Activated naive CD8-positive, alpha-beta T cell treated with anti-CD3 and anti-CD28 coated beads for 36 hours (primary cell): Measurements from ENCODE around the gene GOLT1A. TPM values are rescaled to one million over a fixed set of nuclear protein-coding genes. Genes with fewer than 3 reads are reported as not detected.

Experiments used
- DNase-seq: peaks from one replicate; pipeline ENCODE4 v3.0.0; 2021
- H3K27ac Mint-ChIP-seq: one replicate; pipeline ENCODE4 v1.8.0; 2022; ENCODE audit warnings: mild to moderate bottlenecking, moderate library complexity, mixed read lengths
- H3K27me3 Mint-ChIP-seq: one replicate; pipeline ENCODE4 v1.8.0; 2022; ENCODE audit warnings: mild to moderate bottlenecking, mixed read lengths
- H3K36me3 Mint-ChIP-seq: one replicate; pipeline ENCODE4 v1.8.0; 2021; ENCODE audit warnings: mild to moderate bottlenecking, mixed read lengths
- H3K4me1 Mint-ChIP-seq: one replicate; pipeline ENCODE4 v1.8.0; 2021; ENCODE audit warnings: mixed read lengths
- H3K4me3 Mint-ChIP-seq: one replicate; pipeline ENCODE4 v1.8.0; 2022; ENCODE audit warnings: mild to moderate bottlenecking, moderate library complexity, mixed read lengths
- H3K9me3 Mint-ChIP-seq: one replicate; pipeline ENCODE4 v1.8.0; 2022; ENCODE audit warnings: mixed read lengths
- total RNA-seq, 2 experiments: library from RNA; stranded (reverse); gene quantifications; one replicate each; pipeline ENCODE4 v1.2.3, GENCODE V29; 2021

Gene GOLT1A
- total RNA-seq, 2 experiments from 2014 or later = 0.33 TPM; not detected in 1

- Mint-ChIP-seq H3K4me3 (no peak overlapping the region), H3K36me3 (no peaks in the 10 kb centered on the region), H3K27me3 (peaks cover 19% of the 10 kb centered on the region), H3K4me1 (peaks cover 10% of the 10 kb centered on the region), H3K9me3 (no peaks in the 10 kb centered on the region), H3K27ac (no peak overlapping the region)
- no peak for DNase-seq
These were observed 19.0 kb downstream of the GOLT1A start for GRCh38 chr1:204194771-204195170.

DNA sequence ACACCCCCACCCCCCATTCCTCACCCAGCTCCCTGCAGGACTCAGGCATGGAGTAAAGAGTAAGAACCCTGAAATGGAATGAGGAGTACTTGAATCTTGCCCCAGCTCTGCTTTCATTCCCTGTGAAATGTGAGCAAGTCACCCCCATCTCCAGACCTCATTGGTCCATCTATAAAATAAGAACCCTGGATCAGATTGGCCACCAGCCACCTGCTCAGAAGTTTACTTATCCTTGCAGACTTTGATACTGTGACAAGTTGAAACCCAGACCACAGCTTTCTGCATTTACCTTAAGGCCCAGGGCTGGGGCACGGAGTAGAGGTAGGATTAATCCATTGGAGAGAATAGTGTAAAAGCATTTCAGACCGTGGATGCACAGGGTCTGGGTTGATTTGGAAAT is 19.7 kb downstream of the GOLT1A start:
- Mint-ChIP-seq H3K9me3 (no peaks in the 10 kb centered on the region), H3K27ac (no peak overlapping the region), H3K4me1 (peaks cover 16% of the 10 kb centered on the region), H3K36me3 (no peaks in the 10 kb centered on the region), H3K4me3 (no peak overlapping the region), H3K27me3 (peaks cover 26% of the 10 kb centered on the region)
- DNase-seq = no peak

DNA sequence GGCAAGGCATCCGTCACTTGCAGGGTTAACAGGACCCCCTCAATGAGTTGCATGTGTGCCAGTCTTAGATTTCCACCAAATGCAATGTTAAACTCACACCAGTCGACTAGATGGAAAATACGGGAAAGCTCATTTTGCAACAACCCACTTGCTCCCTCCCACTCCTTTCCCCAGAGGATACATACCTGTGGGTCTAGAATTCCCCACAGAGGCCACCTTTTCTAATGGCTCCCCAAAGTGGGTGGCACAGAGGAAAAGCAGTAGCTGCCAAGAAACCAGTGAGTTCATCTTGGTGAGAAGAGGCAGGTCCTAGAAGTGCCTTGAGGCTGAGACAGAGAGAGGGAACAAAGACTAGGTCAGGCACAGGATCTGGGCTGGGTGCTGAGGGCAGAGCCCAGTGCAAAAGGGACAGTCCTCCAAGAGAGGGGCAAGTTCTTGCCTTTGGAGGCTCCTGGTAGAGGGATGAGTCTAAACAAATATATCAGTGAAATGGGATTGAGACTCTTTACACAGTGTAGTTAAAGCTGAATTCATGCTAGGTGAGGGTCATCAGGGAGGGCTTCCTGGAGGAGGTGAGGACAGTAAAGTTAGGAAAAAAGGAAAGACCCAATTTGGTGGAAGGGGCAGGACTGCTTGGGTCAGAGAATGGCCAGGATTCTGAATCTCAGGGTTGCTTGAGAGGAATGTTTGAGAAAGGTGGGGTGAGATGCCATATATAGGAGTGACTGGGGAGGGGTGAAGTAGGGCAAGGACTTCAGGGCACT is 21.0 kb downstream of the GOLT1A start:
- peaks cover 21% of the 10 kb centered on the region for H3K4me1 Mint-ChIP-seq
- no peak for DNase-seq
- H3K27ac Mint-ChIP-seq = no peak overlapping the region
- no peak overlapping the region for H3K4me3 Mint-ChIP-seq
- H3K36me3 Mint-ChIP-seq = no peaks in the 10 kb centered on the region
- peaks cover 38% of the 10 kb centered on the region for H3K27me3 Mint-ChIP-seq
- H3K9me3 Mint-ChIP-seq = no peaks in the 10 kb centered on the region

GRCh38 chr1:204192046-204192445 is 21.7 kb downstream of the GOLT1A start:
- no peaks in the 10 kb centered on the region for H3K36me3 Mint-ChIP-seq
- H3K4me1 Mint-ChIP-seq = peaks cover 21% of the 10 kb centered on the region
- peaks cover 45% of the 10 kb centered on the region for H3K27me3 Mint-ChIP-seq
- no peak for DNase-seq
- no peak overlapping the region for H3K4me3 Mint-ChIP-seq
- no peaks in the 10 kb centered on the region for H3K9me3 Mint-ChIP-seq
- no peak overlapping the region for H3K27ac Mint-ChIP-seq

- H3K27me3 Mint-ChIP-seq = peaks cover 51% of the 10 kb centered on the region
- no peak overlapping the region for H3K27ac Mint-ChIP-seq
- no peak overlapping the region for H3K4me3 Mint-ChIP-seq
These were observed 22.3 kb downstream of the GOLT1A start for GRCh38 chr1:204191456-204191855.

GRCh38 chr1:204190212-204191211 is 23.3 kb downstream of the GOLT1A start:
- H3K4me1 Mint-ChIP-seq = peaks cover 21% of the 10 kb centered on the region
- no peak overlapping the region for H3K27ac Mint-ChIP-seq
- peak overlapping the region; percentile 44 for H3K4me3 Mint-ChIP-seq
- H3K27me3 Mint-ChIP-seq = peaks cover 56% of the 10 kb centered on the region
- no peaks in the 10 kb centered on the region for H3K9me3 Mint-ChIP-seq
- peak; percentile 38 for DNase-seq
- no peaks in the 10 kb centered on the region for H3K36me3 Mint-ChIP-seq

More at GRCh38 chr1:204191456-204191855, 22.3 kb downstream of the GOLT1A start:
- DNase-seq = no peak
- peaks cover 21% of the 10 kb centered on the region for H3K4me1 Mint-ChIP-seq
- no peaks in the 10 kb centered on the region for H3K9me3 Mint-ChIP-seq
- H3K36me3 Mint-ChIP-seq = no peaks in the 10 kb centered on the region

DNA sequence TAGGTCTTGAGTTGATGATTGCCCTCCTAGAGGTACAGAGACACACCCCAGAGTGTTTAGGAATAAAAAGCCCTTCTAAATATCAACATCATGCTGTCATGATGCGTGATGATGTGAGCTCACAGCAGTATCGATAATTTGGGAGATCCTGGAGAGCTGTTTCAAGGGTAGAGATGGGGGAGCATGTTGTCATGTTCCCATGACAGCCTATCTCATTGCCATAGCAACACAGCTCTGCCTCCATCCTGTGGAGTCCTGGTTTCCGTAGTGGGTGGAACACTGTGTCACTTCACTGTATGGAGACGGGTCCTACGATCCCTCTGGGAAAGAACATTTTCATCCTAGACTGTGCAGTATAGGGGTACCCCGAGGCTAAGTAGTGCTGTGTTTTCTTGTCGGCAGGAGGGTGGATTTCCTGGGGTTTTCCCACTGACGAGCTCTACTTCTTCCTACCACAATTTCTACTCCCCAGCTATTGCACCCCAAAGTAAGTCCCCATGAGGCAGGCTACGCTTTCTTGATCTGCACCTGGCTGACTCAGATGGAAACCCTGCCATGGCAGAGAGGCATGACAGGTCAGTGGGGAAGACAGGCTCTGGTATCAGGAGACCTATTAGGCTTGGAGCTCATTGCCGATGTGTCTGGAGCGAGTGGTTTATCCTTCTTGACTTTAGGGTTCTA is 24.7 kb downstream of the GOLT1A start:
- Mint-ChIP-seq H3K27me3 (peaks cover 61% of the 10 kb centered on the region), H3K9me3 (no peaks in the 10 kb centered on the region), H3K36me3 (no peaks in the 10 kb centered on the region), H3K4me1 (peaks cover 16% of the 10 kb centered on the region), H3K4me3 (peak overlapping the region; percentile 6), H3K27ac (no peak overlapping the region)
- DNase-seq = peak; percentile 37

DNA sequence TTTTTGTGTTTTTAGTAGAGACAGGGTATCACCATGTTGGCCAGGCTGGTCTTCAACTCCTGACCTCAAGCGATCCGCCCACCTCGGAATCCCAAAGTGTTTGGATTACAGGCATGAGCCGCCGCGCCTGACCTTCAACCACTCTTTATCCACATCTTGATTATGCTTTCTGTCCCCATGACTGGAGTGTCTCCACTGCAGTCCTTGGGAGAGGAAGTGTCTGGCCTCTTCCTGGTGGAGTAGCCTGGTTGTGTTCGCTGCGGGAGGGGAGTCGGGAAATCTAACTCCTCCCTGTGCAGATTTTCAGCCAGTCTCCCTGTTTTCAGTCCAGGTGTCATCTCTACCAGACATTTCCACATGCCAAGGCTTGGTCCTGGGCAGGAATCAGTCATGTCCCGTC is 27.2 kb downstream of the GOLT1A start:
- no peak for DNase-seq
- H3K9me3 Mint-ChIP-seq = no peaks in the 10 kb centered on the region
- H3K4me3 Mint-ChIP-seq = no peak overlapping the region
- H3K36me3 Mint-ChIP-seq = no peaks in the 10 kb centered on the region
- H3K4me1 Mint-ChIP-seq = peaks cover 16% of the 10 kb centered on the region
- H3K27me3 Mint-ChIP-seq = peaks cover 56% of the 10 kb centered on the region
- no peak overlapping the region for H3K27ac Mint-ChIP-seq

DNA sequence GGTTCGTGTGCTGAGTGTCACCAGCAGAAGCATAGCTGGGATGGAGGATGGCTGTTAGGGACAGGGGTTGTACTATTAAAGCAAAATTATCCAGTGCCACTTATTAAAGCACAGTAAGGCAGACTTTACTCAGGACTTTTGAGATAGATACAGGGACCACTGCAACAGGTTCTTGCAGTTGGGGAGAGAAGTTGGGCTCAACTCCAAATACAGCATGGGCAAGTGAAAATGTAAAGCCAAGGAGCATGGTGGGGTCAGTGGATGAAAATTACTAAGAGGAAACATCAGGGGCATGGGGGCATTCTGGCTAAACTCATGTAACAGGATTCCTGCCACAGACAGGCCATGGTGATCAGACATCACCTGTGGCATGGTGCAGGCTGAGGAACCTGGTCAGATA is 32.7 kb downstream of the GOLT1A start:
- no peak overlapping the region for H3K27ac Mint-ChIP-seq
- no peaks in the 10 kb centered on the region for H3K36me3 Mint-ChIP-seq
- H3K4me3 Mint-ChIP-seq = no peak overlapping the region
- H3K9me3 Mint-ChIP-seq = no peaks in the 10 kb centered on the region
- peaks cover 8% of the 10 kb centered on the region for H3K27me3 Mint-ChIP-seq
- DNase-seq = no peak
- no peaks in the 10 kb centered on the region for H3K4me1 Mint-ChIP-seq

GRCh38 chr1:204180133-204180532 is 33.7 kb downstream of the GOLT1A start:
- Mint-ChIP-seq H3K9me3 (no peaks in the 10 kb centered on the region), H3K27ac (no peak overlapping the region), H3K4me3 (no peak overlapping the region), H3K4me1 (no peaks in the 10 kb centered on the region), H3K36me3 (no peaks in the 10 kb centered on the region), H3K27me3 (peaks cover 4% of the 10 kb centered on the region)
- no peak for DNase-seq

DNA sequence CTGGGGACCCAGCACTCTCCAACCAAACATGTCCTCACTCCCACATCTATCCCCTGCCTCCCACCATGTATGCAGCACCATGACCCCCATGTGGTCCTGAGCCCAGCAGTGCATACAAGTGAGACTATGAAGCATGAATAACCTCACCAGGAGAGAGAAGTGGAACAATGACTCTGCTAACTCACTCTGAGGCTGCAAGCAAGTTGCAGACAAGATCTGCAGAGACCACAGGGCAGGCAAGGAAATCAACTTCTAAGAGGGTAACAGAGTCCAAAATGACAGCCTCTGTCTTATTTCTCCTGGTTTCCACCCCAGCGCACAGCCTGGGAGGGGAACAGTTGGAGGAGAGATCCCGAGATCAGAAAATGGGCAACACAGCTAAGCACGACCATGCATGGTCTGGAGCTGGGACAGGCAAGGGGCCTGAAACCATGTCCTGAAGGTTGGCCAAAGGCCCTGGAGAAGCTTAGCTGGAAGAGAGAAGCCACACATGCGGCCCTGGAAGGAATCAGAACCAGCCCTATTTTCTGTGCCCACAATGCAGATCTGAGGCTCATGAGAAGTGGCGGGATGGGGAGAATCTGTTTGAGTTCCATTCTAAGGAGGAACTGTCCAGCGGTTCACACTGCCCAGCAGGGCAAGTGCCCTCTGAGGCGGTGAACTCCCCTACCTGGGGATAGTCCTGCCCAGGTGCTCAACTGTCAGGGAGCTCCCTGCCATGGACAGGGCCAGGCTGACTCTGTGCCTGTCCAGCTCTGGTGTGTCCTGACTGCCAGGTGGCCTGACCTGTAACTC is 35.1 kb downstream of the GOLT1A start:
- H3K36me3 Mint-ChIP-seq = no peaks in the 10 kb centered on the region
- H3K4me3 Mint-ChIP-seq = no peak overlapping the region
- no peak overlapping the region for H3K27ac Mint-ChIP-seq
- no peaks in the 10 kb centered on the region for H3K27me3 Mint-ChIP-seq
- no peaks in the 10 kb centered on the region for H3K9me3 Mint-ChIP-seq
- H3K4me1 Mint-ChIP-seq = no peaks in the 10 kb centered on the region
- DNase-seq = no peak

GRCh38 chr1:204177133-204177532 is 36.7 kb downstream of the GOLT1A start:
- DNase-seq = no peak
- Mint-ChIP-seq H3K27ac (no peak overlapping the region), H3K4me3 (no peak overlapping the region), H3K27me3 (no peaks in the 10 kb centered on the region), H3K4me1 (no peaks in the 10 kb centered on the region), H3K36me3 (no peaks in the 10 kb centered on the region), H3K9me3 (peaks cover 6% of the 10 kb centered on the region)

DNA sequence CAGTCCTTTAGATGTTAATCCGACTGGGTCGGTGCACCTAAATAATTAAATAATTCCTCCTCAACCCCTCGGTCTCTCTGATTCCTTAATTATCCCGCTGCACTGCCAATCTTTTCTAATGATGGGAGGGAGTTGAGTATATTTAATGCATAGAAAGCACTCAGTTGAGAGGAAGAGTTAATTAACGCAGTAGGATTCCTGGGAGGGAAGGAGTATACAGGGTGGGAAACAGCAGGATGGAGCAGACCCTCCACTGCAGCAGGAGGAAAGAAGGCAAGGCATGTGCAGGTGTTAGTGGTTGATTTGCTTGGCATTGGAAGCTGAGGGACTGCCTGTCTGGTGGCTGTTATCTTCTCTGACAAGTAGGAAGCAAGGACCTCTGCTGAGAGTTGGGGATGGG is 37.7 kb downstream of the GOLT1A start:
- Mint-ChIP-seq H3K9me3 (peaks cover 13% of the 10 kb centered on the region), H3K4me1 (no peaks in the 10 kb centered on the region), H3K36me3 (no peaks in the 10 kb centered on the region), H3K27me3 (no peaks in the 10 kb centered on the region), H3K27ac (no peak overlapping the region), H3K4me3 (no peak overlapping the region)
- no peak for DNase-seq

- Mint-ChIP-seq H3K27me3 (no peaks in the 10 kb centered on the region), H3K9me3 (peaks cover 21% of the 10 kb centered on the region), H3K36me3 (no peaks in the 10 kb centered on the region), H3K27ac (no peak overlapping the region), H3K4me1 (no peaks in the 10 kb centered on the region), H3K4me3 (no peak overlapping the region)
- DNase-seq = no peak
These were observed 38.8 kb downstream of the GOLT1A start for GRCh38 chr1:204174958-204175357.
